AG09319 (cell line): Measurements from ENCODE around the gene C16orf89.

Source experiments
- DNase-seq: peaks from one replicate; pipeline ENCODE4 v3.0.0-alpha.2; 2010; ENCODE audit warnings: low read depth; ENCODE audit errors: extremely low read depth
- CTCF ChIP-seq: IDR thresholded peaks from 2 replicates; pipeline ENCODE4 v1.5.1; 2011; ENCODE audit warnings: low read depth, mild to moderate bottlenecking, inconsistent platforms, low read length, moderate library complexity

C16orf89 gene

GRCh38 chr16:5042574-5043171, 23.1 kb downstream of the C16orf89 start:
- DNase-seq = no peak
- no peak for TF ChIP-seq CTCF

- DNase-seq = no peak
- no peak for TF ChIP-seq CTCF
Measured at GRCh38 chr16:5041600-5042133, 24.1 kb downstream of the C16orf89 start.

DNA sequence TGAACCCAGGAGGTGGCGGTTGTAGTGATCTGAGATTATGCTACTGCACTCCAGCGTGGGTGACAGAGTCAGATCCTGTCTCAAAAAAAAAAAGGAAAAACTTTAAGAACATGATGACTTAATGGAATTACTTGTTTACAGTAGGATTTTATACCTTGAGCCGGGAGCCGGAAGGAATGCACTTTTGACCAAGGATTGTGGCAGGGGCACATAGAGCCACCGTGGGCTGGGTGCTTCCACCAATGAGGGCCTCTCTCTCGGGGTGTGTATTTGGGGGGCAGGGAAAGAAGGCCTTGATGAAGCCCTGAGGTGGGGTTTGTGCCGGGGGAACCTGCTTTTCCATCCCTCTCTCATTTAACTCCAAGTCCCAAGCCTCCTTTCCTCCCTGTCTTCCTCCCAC, 25.3 kb downstream of the C16orf89 start:
- TF ChIP-seq CTCF = no peak
- DNase-seq = no peak

- TF ChIP-seq CTCF = no peak
- DNase-seq = no peak
Measured at GRCh38 chr16:5036228-5037156, 29.3 kb downstream of the C16orf89 start.

GRCh38 chr16:5035909-5036227, 29.9 kb downstream of the C16orf89 start:
- DNase-seq = no peak
- TF ChIP-seq CTCF = no peak

DNA sequence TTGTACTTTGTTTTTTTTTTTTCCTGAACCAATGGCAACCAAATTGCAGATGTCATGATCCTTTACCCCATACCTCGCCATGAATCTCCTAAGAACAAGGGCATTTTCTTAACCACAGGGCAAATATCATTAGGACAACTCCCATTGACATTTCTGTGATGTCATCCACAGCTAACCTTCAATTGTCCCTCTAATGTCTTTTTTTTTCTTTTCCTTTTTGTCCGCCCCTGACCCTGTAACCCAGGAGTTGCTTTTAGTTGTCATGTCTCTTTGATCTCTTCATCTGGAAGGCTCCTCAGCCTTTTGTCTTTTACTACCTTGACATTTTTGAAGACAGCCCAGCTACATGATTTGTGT, 31.6 kb downstream of the C16orf89 start:
- no peak for TF ChIP-seq CTCF
- DNase-seq = no peak

DNA sequence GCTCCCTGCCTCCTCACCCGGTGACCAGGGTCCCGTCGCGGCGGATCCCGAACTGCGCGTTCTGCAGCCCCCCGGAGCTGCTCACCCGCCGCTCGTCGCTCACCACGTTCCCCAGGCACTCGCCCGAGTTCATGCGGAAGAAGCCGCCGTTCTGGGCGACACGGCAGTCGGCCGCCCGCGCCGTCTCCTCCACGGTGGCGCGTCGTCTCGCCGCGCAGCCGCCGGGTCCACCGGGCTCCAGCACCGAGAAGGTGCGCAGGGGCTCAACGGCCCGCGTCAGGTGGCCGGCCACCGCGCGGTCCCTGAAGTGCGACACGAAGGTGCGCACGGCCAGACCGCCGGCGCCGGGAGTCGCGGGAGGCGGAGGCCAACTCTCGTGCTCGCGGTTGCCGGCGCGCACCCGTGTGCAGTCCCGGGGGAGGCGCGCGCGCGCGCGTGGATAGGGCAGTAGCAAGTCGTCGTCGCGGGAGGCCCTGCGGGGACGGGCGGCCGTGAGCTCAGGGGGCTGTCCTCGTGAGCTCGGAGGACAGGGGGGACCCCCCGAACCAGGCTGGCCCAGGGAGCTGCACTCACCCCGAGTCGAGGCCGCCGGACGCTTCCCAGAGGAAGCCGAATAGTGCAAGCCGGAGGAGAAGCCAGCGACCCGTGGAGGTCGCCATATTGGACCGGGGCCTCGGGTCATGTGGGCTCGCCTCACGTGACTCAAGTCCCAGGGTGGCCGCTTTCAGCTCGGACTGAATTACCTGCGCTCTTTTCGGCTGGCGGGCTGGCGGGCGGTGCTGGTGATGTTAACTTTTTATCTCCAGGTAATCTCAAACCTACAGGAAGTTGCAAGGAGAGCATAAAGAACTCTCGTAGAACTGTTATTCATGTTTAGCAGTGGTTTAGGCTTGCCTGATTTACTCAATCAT, 32.2 kb downstream of the C16orf89 start, which contains the start of gene NAGPA:
TSS of gene NAGPA (minus strand) at position 680 of the 911 bp plus-strand sequence. CDS start at position 659, 21 bp downstream.
- peak; percentile 55 for DNase-seq
- TF ChIP-seq CTCF = no peak
